Keratinocyte (primary cell): Measurements from ENCODE around the gene ZDHHC4. TPM values are rescaled to one million over a fixed set of nuclear protein-coding genes. Genes with fewer than 3 reads are reported as not detected.

Experiments
- DNase-seq: peaks from one replicate; pipeline ENCODE4 v3.0.0-alpha.2; 2011; ENCODE audit warnings: low read depth, missing footprints, low spot score
- FAIRE-seq: peaks from 2 replicates; lab custom pipeline; 2011; peaks lifted over from hg19 to GRCh38; lab: Jason Lieb, UNC
- H2AFZ ChIP-seq: 2 replicates; pipeline ENCODE4 v1.6.0; 2012; ENCODE audit warnings: low read length, control low read depth, inconsistent platforms; ENCODE audit not compliant: control insufficient read depth
- H3K27ac ChIP-seq: 2 replicates; pipeline ENCODE4 v1.5.1; 2011; ENCODE audit warnings: low read length; ENCODE audit not compliant: control insufficient read depth, insufficient read depth
- H3K27me3 ChIP-seq: 3 replicates; pipeline ENCODE4 v1.6.0; 2011; ENCODE audit warnings: low read length; ENCODE audit not compliant: control insufficient read depth, insufficient read depth; ENCODE audit errors: extremely low read depth
- H3K36me3 ChIP-seq, 2 experiments: 2 replicates in 1 of 2; 3 replicates in 1 of 2; pipeline ENCODE4 v1.5.1; 2011; ENCODE audit warnings: low read length in 2 of 2, mild to moderate bottlenecking in 1 of 2; ENCODE audit not compliant: control insufficient read depth in 2 of 2, insufficient read depth in 2 of 2; ENCODE audit errors: extremely low read depth in 1 of 2
- H3K4me1 ChIP-seq: 3 replicates; pipeline ENCODE4 v1.5.1; 2011; ENCODE audit warnings: low read length; ENCODE audit not compliant: control insufficient read depth, insufficient read depth; ENCODE audit errors: extremely low read depth
- H3K4me2 ChIP-seq: 3 replicates; pipeline ENCODE4 v1.6.0; 2011; ENCODE audit warnings: low read depth, low read length; ENCODE audit not compliant: control insufficient read depth, insufficient read depth; ENCODE audit errors: extremely low read depth
- H3K4me3 ChIP-seq, 3 experiments: fragments of 200-600 bp in 1 of 3; sonication (generic) in 1 of 3; 2 replicates in 2 of 3; 3 replicates in 1 of 3; pipeline ENCODE4 v1.5.1; 2011 to 2016; ENCODE audit warnings: low read length in 3 of 3, mild to moderate bottlenecking in 3 of 3, control low read depth in 2 of 3, inconsistent platforms in 1 of 3, low read depth in 1 of 3, mixed read lengths in 1 of 3, mixed run types in 1 of 3, moderate library complexity in 1 of 3; ENCODE audit not compliant: control insufficient read depth in 2 of 3, insufficient read depth in 2 of 3; ENCODE audit errors: extremely low read depth in 1 of 3
- H3K79me2 ChIP-seq: 2 replicates; pipeline ENCODE4 v1.6.0; 2012; ENCODE audit warnings: low read length; ENCODE audit not compliant: control insufficient read depth, insufficient read depth
- H3K9ac ChIP-seq: 3 replicates; pipeline ENCODE4 v1.6.0; 2011; ENCODE audit warnings: low read length; ENCODE audit not compliant: control insufficient read depth, insufficient read depth; ENCODE audit errors: extremely low read depth
- H3K9me1 ChIP-seq: 3 replicates; pipeline ENCODE4 v1.6.0; 2011; ENCODE audit warnings: low read length; ENCODE audit not compliant: control insufficient read depth, insufficient read depth; ENCODE audit errors: extremely low read depth
- H3K9me3 ChIP-seq: 2 replicates; pipeline ENCODE4 v1.5.1; 2012; ENCODE audit warnings: low read depth, low read length; ENCODE audit not compliant: control insufficient read depth
- H4K20me1 ChIP-seq: 3 replicates; pipeline ENCODE4 v1.6.0; 2011; ENCODE audit warnings: low read length; ENCODE audit not compliant: control insufficient read depth, insufficient read depth; ENCODE audit errors: extremely low read depth
- EZH2 ChIP-seq: IDR thresholded peaks from one replicate; pipeline ENCODE4 v1.6.1; 2012; ENCODE audit warnings: inconsistent platforms, mild to moderate bottlenecking, low read length, moderate library complexity
- dilution Hi-C: fragments of 300-500 bp; cut with MboI; formaldehyde crosslinking; loops from one replicate; pipeline ENCODE4 v1.7.0; 2020; ENCODE audit warnings: low sequenced_read_pairs; ENCODE audit not compliant: extremely low pct_ligation_motif_present
- polyA plus RNA-seq, 5 experiments: library from polyadenylated mRNA; depleted of rRNA in 3 of 5; stranded (reverse) in 3 of 5; stranded (forward) in 1 of 5; unstranded in 1 of 5; fragments of >200 nt; gene quantifications; 1 replicate in 1 of 5; 2 replicates in 3 of 5; 3 replicates in 1 of 5; pipeline versions ENCODE4 v1.2.1 to v1.2.3, GENCODE V29; 2011 to 2012; ENCODE audit warnings: missing spikeins in 2 of 5, low read depth in 1 of 5, low replicate concordance in 1 of 5
- TF ChIP-seq, protein P1 (sequence below), 3 experiments: IDR thresholded peaks in 1 of 3; conservative IDR thresholded peaks in 1 of 3; optimal IDR thresholded peaks in 1 of 3; 2 replicates in 2 of 3; 3 replicates in 1 of 3; pipeline versions ENCODE3 to v1.5.1; 2011; ENCODE audit warnings: low read length in 3 of 3, mild to moderate bottlenecking in 3 of 3, moderate library complexity in 2 of 3, control low read depth in 1 of 3, inconsistent platforms in 1 of 3; ENCODE audit not compliant: insufficient read depth in 2 of 3; ENCODE audit errors: extremely low read depth in 1 of 3

ZDHHC4 gene
- polyA plus RNA-seq, 1 donor (not counting 4 experiments of a cell fraction or from before 2014, with no cell fraction given): 50.7 TPM

DNA sequence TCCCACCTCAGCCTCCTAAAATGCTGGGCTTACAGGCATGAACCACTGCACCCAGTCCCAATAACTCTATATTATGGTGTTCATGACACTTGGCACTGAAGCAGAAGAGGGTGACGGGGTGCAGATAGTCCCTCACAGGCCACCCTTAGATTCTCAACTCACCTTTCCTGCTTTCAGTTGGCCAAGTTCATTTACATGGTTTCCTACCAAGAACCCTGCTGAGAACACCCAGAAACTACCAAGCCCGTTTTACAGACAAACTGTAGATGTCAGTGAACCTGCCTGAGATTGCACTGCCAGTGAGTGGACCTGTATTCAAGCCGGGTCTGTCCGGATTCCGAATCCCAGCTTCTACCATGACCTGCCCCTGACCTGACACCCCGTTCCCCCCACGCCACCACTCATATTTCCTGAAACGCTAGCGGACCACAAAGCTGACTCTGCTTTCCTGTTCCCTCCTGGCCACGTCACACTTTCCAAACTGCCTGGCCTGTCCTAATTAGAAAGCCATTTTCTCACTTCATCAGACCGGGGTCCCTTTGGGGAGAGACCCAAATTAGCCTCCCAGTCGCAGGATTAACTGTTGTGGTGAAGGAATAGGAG, 43.3 kb upstream of the ZDHHC4 start:
- Histone ChIP-seq H4K20me1 (no peaks in the 10 kb centered on the region), H3K27me3 (peaks cover 66% of the 10 kb centered on the region), H3K4me3 (no peak overlapping the region), H3K9me3 (no peaks in the 10 kb centered on the region), H3K79me2 (no peaks in the 10 kb centered on the region), H3K36me3 (no peaks in the 10 kb centered on the region), H2AFZ (no peak overlapping the region), H3K4me1 (no peaks in the 10 kb centered on the region), H3K9me1 (no peaks in the 10 kb centered on the region), H3K27ac (no peak overlapping the region), H3K9ac (no peak overlapping the region), H3K4me2 (no peak overlapping the region)
- DNase-seq (no peak), FAIRE-seq (no peak)
- TF ChIP-seq, protein P1, sequence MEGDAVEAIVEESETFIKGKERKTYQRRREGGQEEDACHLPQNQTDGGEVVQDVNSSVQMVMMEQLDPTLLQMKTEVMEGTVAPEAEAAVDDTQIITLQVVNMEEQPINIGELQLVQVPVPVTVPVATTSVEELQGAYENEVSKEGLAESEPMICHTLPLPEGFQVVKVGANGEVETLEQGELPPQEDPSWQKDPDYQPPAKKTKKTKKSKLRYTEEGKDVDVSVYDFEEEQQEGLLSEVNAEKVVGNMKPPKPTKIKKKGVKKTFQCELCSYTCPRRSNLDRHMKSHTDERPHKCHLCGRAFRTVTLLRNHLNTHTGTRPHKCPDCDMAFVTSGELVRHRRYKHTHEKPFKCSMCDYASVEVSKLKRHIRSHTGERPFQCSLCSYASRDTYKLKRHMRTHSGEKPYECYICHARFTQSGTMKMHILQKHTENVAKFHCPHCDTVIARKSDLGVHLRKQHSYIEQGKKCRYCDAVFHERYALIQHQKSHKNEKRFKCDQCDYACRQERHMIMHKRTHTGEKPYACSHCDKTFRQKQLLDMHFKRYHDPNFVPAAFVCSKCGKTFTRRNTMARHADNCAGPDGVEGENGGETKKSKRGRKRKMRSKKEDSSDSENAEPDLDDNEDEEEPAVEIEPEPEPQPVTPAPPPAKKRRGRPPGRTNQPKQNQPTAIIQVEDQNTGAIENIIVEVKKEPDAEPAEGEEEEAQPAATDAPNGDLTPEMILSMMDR (optimal IDR thresholded peaks at IDR 0.05 in 1 of 3, IDR thresholded peaks at IDR 0.05 in 1 of 3, conservative IDR thresholded peaks at IDR 0.05 in 1 of 3; ENCODE audit: extremely low read depth in 1 of 3, insufficient read depth in 2 of 3, low read length in 3 of 3): no peak
- no peak for TF ChIP-seq EZH2
- dilution Hi-C loops: no loop called here

DNA sequence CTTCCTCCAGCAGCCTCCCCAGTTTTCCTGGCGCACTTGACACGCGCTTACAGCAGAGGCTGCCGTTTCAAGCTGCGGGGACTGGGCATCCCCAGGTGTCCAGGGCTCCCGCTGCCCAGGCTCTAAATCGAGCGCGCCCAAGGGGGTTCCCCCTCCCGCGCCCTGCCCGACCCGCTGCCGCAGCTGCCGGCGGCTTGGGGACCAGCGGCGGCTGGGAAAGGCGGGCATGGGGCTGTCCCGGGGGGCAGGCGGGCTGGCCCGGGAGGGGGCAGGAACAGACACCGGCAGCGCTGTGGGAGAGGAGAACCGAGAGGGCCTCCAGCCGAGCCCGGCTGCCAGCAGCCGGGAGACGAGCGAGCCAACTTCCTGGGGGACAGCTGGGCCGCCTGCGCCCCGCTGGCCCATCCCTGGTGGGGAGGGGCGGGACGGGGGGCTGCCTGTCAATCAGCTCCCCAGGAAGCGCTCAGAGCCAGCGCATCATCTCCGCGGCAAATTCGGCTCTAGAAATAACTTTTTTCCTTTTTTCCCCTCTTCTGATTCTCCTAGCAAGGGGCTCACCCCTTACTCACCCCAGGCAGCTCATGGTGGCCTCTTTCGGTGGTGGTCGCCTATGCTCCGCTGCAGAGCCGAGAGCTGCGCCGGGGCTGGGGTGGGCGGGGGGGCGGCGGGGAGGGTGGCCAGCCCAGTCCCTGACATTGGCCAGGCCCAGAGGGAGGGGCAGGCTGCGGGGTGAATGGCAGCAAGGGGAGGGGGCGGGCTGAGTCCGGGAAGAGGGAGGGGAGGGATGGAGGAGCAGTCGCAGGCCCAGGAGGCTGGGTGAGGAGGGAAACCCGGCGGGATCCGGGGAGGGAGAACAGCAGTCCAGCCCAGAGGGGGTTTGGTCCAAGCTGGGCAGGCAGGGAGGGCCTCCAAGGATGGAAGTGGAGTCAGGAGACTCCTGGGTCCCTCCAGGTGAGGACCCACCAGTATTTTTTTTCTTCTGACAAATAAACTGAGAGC, 40.7 kb upstream of the ZDHHC4 start:
- H3K9me1 ChIP-seq: no peaks in the 10 kb centered on the region
- H3K36me3 ChIP-seq: no peaks in the 10 kb centered on the region
- no peak overlapping the region for H3K27ac ChIP-seq
- no peak overlapping the region for H3K4me2 ChIP-seq
- H3K4me3 ChIP-seq: no peak overlapping the region
- no peaks in the 10 kb centered on the region for H3K9me3 ChIP-seq
- H3K27me3 ChIP-seq: peaks cover 43% of the 10 kb centered on the region
- FAIRE-seq (no peak), DNase-seq (no peak)
- H2AFZ ChIP-seq: no peak overlapping the region
- TF ChIP-seq EZH2: no peak
- TF ChIP-seq, protein P1 (optimal IDR thresholded peaks at IDR 0.05 in 1 of 3, IDR thresholded peaks at IDR 0.05 in 1 of 3, conservative IDR thresholded peaks at IDR 0.05 in 1 of 3; ENCODE audit: extremely low read depth in 1 of 3, insufficient read depth in 2 of 3, low read length in 3 of 3): no peak
- dilution Hi-C loops: no loop called here
- H4K20me1 ChIP-seq: no peaks in the 10 kb centered on the region
- H3K79me2 ChIP-seq: no peaks in the 10 kb centered on the region
- H3K9ac ChIP-seq: no peak overlapping the region
- H3K4me1 ChIP-seq: no peaks in the 10 kb centered on the region
